H1 (cell line): Measurements from ENCODE around the gene CEBPA. TPM values are rescaled to one million over a fixed set of nuclear protein-coding genes. Genes with fewer than 3 reads are reported as not detected.

Source experiments
- CTCF ChIA-PET: fragments of 300-600 bp; sonication (Branson Sonifier 250); formaldehyde crosslinking; loops from one replicate; lab custom pipeline; 2021; ENCODE audit not compliant: partially characterized antibody; lab: Charles Lee
- POLR2A ChIA-PET: fragments of 300-600 bp; sonication (Branson Sonifier 250); formaldehyde crosslinking; loops from one replicate; lab custom pipeline; 2021; ENCODE audit warnings: inconsistent platforms; ENCODE audit not compliant: partially characterized antibody; lab: Charles Lee
- DNase-seq, 2 experiments: peaks; one replicate each; pipeline versions ENCODE4 v3.0.0 to v3.0.0-alpha.2; 2010 to 2022; ENCODE audit warnings: low spot score in 2 of 2, low read depth in 1 of 2, mixed read lengths in 1 of 2
- FAIRE-seq: peaks from 2 replicates; lab custom pipeline; 2011; peaks lifted over from hg19 to GRCh38; lab: Jason Lieb, UNC
- H2AFZ ChIP-seq: 2 replicates; pipeline ENCODE4 v1.8.1; 2012; ENCODE audit warnings: low read length, inconsistent platforms
- H2AK5ac ChIP-seq: 2 replicates; pipeline ENCODE4 v1.6.1; 2013; ENCODE audit warnings: low read depth, low read length
- H2BK120ac ChIP-seq: replicated peaks from 2 replicates; pipeline ENCODE3; 2013; ENCODE audit warnings: low read depth, low read length, inconsistent platforms
- H2BK12ac ChIP-seq: 2 replicates; pipeline ENCODE4 v1.6.1; 2013; ENCODE audit warnings: low read depth, low read length
- H2BK15ac ChIP-seq: 2 replicates; pipeline ENCODE4 v1.6.1; 2013; ENCODE audit warnings: low read length
- H2BK20ac ChIP-seq: 2 replicates; pipeline ENCODE4 v1.6.1; 2013; ENCODE audit warnings: low read length
- H2BK5ac ChIP-seq: 2 replicates; pipeline ENCODE4 v1.6.1; 2013; ENCODE audit warnings: low read depth, low read length
- H3K14ac ChIP-seq: 2 replicates; pipeline ENCODE4 v1.6.1; 2013; ENCODE audit warnings: inconsistent platforms; ENCODE audit not compliant: insufficient read length
- H3K18ac ChIP-seq: 2 replicates; pipeline ENCODE4 v1.6.1; 2013; ENCODE audit warnings: low read length; ENCODE audit errors: extremely low read depth
- H3K23ac ChIP-seq: 2 replicates; pipeline ENCODE4 v1.6.1; 2013; ENCODE audit warnings: inconsistent platforms; ENCODE audit not compliant: insufficient read length
- H3K23me2 ChIP-seq: 2 replicates; pipeline ENCODE4 v1.6.1; 2013; ENCODE audit warnings: low read depth, low read length
- H3K27ac ChIP-seq: 2 replicates; pipeline ENCODE4 v1.6.1; 2011; ENCODE audit warnings: low read depth, low read length, inconsistent platforms
- H3K27me3 ChIP-seq, 4 experiments: replicated peaks in 1 of 4; 1 replicate in 1 of 4; 2 replicates in 3 of 4; pipeline versions ENCODE4 v1.6.1 to v1.8.1; 2011 to 2013; ENCODE audit warnings: low read length in 3 of 4, mild to moderate bottlenecking in 3 of 4, inconsistent platforms in 2 of 4, mixed read lengths in 2 of 4, moderate library complexity in 1 of 4; ENCODE audit not compliant: control insufficient read depth in 3 of 4, insufficient read depth in 3 of 4; ENCODE audit errors: extremely low read depth in 1 of 4
- H3K36me3 ChIP-seq, 4 experiments: 2 replicates each; pipeline versions ENCODE4 v1.6.1 to v1.8.1; 2011 to 2013; ENCODE audit warnings: mild to moderate bottlenecking in 4 of 4, low read length in 3 of 4, moderate library complexity in 2 of 4, control low read depth in 1 of 4, inconsistent platforms in 1 of 4; ENCODE audit not compliant: insufficient read depth in 4 of 4, control insufficient read depth in 2 of 4
- H3K4ac ChIP-seq: replicated peaks from 2 replicates; pipeline ENCODE3; 2013; ENCODE audit warnings: low read length, low read depth, mixed read lengths, inconsistent platforms; ENCODE audit not compliant: insufficient read length
- H3K4me1 ChIP-seq, 4 experiments: replicated peaks in 1 of 4; 1 replicate in 1 of 4; 2 replicates in 3 of 4; pipeline versions ENCODE4 v1.6.1 to v1.8.1; 2011 to 2013; ENCODE audit warnings: low read length in 3 of 4, inconsistent platforms in 2 of 4, mixed read lengths in 1 of 4; ENCODE audit not compliant: insufficient read depth in 4 of 4, control insufficient read depth in 3 of 4
- H3K4me2 ChIP-seq, 2 experiments: 2 replicates each; pipeline versions ENCODE4 v1.6.1 to v1.8.1; 2011 to 2013; ENCODE audit warnings: low read depth in 2 of 2, low read length in 2 of 2, control low read depth in 1 of 2, inconsistent platforms in 1 of 2, mild to moderate bottlenecking in 1 of 2; ENCODE audit not compliant: insufficient read depth in 1 of 2
- H3K4me3 ChIP-seq, 4 experiments: fragments of 200-600, 300-600 bp in 1 of 4; sonication (generic), shearing (Covaris generic), sonication (Bioruptor Twin) in 1 of 4; 2 replicates each; pipeline versions ENCODE4 v1.5.1 to v1.8.1; 2011 to 2016; ENCODE audit warnings: low read length in 4 of 4, low read depth in 3 of 4, control low read depth in 2 of 4, inconsistent platforms in 2 of 4, mild to moderate bottlenecking in 2 of 4, mixed read lengths in 1 of 4, moderate library complexity in 1 of 4; ENCODE audit not compliant: insufficient read depth in 2 of 4; ENCODE audit errors: extremely low read depth in 1 of 4
- H3K56ac ChIP-seq: replicated peaks from 2 replicates; pipeline ENCODE3; 2013; ENCODE audit warnings: low read depth, mild to moderate bottlenecking, mixed read lengths, low read length, inconsistent platforms; ENCODE audit not compliant: insufficient read length
- H3K79me1 ChIP-seq: 2 replicates; pipeline ENCODE4 v1.6.1; 2013; ENCODE audit warnings: low read depth, low read length, control low read depth
- H3K79me2 ChIP-seq, 2 experiments: 2 replicates each; pipeline versions ENCODE4 v1.6.1 to v1.8.1; 2012 to 2013; ENCODE audit warnings: low read length in 2 of 2, mild to moderate bottlenecking in 2 of 2, inconsistent platforms in 1 of 2; ENCODE audit not compliant: insufficient read depth in 2 of 2, control insufficient read depth in 1 of 2
- H3K9ac ChIP-seq, 4 experiments: replicated peaks in 1 of 4; 1 replicate in 1 of 4; 2 replicates in 3 of 4; pipeline versions ENCODE4 v1.6.1 to v1.8.1; 2011 to 2013; ENCODE audit warnings: low read depth in 3 of 4, low read length in 3 of 4, control low read depth in 2 of 4, mild to moderate bottlenecking in 2 of 4, moderate library complexity in 2 of 4, inconsistent platforms in 1 of 4; ENCODE audit errors: extremely low read depth in 1 of 4
- H3K9me3 ChIP-seq, 2 experiments: 2 replicates each; pipeline versions ENCODE4 v1.6.1 to v1.8.1; 2012 to 2013; ENCODE audit warnings: mild to moderate bottlenecking in 2 of 2, moderate library complexity in 2 of 2, control low read depth in 1 of 2, inconsistent platforms in 1 of 2, low read depth in 1 of 2, low read length in 1 of 2, mixed read lengths in 1 of 2; ENCODE audit not compliant: insufficient read depth in 2 of 2
- H4K20me1 ChIP-seq, 2 experiments: replicated peaks in 1 of 2; 2 replicates each; pipeline versions ENCODE3 to v1.8.1; 2011 to 2013; ENCODE audit warnings: inconsistent platforms in 2 of 2, low read length in 2 of 2, mild to moderate bottlenecking in 1 of 2; ENCODE audit not compliant: insufficient read depth in 2 of 2, control insufficient read depth in 1 of 2
- H4K5ac ChIP-seq: 2 replicates; pipeline ENCODE4 v1.6.1; 2013; ENCODE audit warnings: low read length, low read depth, mixed read lengths, inconsistent platforms; ENCODE audit not compliant: insufficient read length
- H4K8ac ChIP-seq: 2 replicates; pipeline ENCODE4 v1.8.0; 2013; ENCODE audit warnings: mild to moderate bottlenecking, moderate library complexity, low read length, inconsistent platforms; ENCODE audit not compliant: insufficient read depth; ENCODE audit errors: extremely low read depth
- H4K91ac ChIP-seq: replicated peaks from 2 replicates; pipeline ENCODE3; 2013; ENCODE audit warnings: low read length, mixed read lengths, inconsistent platforms; ENCODE audit not compliant: insufficient read length
- CBX5 ChIP-seq: fragments of 300-800, 300-1000 bp; sonication (generic); IDR thresholded peaks from 2 replicates; pipeline ENCODE4 v1.7.1; 2016; ENCODE audit warnings: antibody characterized with exemption, low read length, low read depth
- CEBPB ChIP-seq: IDR thresholded peaks from 2 replicates; pipeline ENCODE4 v1.6.1; 2012; ENCODE audit warnings: low read depth, low read length
- EGR1 ChIP-seq: IDR thresholded peaks from 2 replicates; pipeline ENCODE4 v1.6.1; 2011; ENCODE audit warnings: low read depth, low read length, borderline replicate concordance
- HDAC6 ChIP-seq: IDR thresholded peaks from one replicate; pipeline ENCODE4 v1.7.1; 2012; ENCODE audit warnings: low read depth, mild to moderate bottlenecking, inconsistent platforms, low read length, moderate library complexity
- JUND ChIP-seq: IDR thresholded peaks from 2 replicates; pipeline ENCODE4 v1.6.1; 2011; ENCODE audit warnings: mild to moderate bottlenecking, improper control_type of control experiment, low read length
- POU5F1 ChIP-seq: IDR thresholded peaks from 2 replicates; pipeline ENCODE4 v1.6.1; 2011; ENCODE audit warnings: low read depth, mild to moderate bottlenecking, low read length, moderate library complexity
- SRF ChIP-seq: IDR thresholded peaks from 2 replicates; pipeline ENCODE4 v1.6.1; 2011; ENCODE audit warnings: mild to moderate bottlenecking, low read depth, low read length, moderate library complexity
- polyA plus RNA-seq, 7 experiments: library from polyadenylated mRNA; depleted of rRNA in 3 of 7; stranded (reverse) in 5 of 7; unstranded in 2 of 7; fragments of >200 nt in 5 of 7; fragments of 200-250 nt in 2 of 7; gene quantifications; 1 replicate in 5 of 7; 2 replicates in 1 of 7; 4 replicates in 1 of 7; pipeline versions ENCODE4 v1.2.1 to v1.2.3, GENCODE V29; 2011 to 2013; ENCODE audit warnings: missing spikeins in 2 of 7, mixed read lengths in 2 of 7
- total RNA-seq: library from RNA; stranded (reverse); fragmentation: NEBNext Ultra II Directional; extraction: Animal tissue kit (Norgen Biotek cat#: 25700); gene quantifications from 2 replicates; pipeline ENCODE4 v1.2.1, GENCODE V29; 2021

CEBPA gene
- total and polyA plus RNA-seq, 2 of the 8 experiments (the other 6 are each of a cell fraction or from before 2014, with no cell fraction given), result 2.0 to 2.7 TPM

DNA sequence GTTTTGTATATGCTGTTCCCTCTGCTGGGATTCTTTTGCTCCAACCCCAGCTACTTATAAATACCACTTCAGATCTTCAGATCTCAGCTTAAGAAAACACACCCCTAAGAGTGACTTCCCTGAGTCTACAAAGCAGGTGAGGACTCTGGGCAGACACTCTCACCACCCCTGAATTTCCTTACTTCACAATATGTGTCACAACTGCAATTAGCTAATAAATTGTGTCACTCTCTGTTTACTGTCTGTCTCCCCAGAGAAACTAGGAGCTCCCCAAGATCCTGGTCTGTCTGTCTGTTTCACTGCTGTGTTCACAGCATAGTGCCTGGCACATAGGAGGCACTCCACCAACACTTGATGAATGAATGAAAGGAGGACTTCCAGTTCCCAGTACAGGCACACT lies 14.4 kb downstream of the CEBPA start:
- H3K79me1 ChIP-seq, result no peaks in the 10 kb centered on the region
- CTCF ChIA-PET, result interaction anchor here (1.1 to 1.9 kb wide), 5 partner anchors 11 to 109 kb away, joined by 3 to 5 read pairs (median 4); no protein-coding TSS in a partner anchor

More for the DNA sequence above, 14.4 kb downstream of the CEBPA start:
- Histone ChIP-seq H4K20me1 (no peaks in the 10 kb centered on the region), H3K27ac (no peak overlapping the region), H2AK5ac (no peak overlapping the region), H3K14ac (no peak overlapping the region), H2BK5ac (no peak overlapping the region), H3K4me2 (no peak overlapping the region), H3K36me3 (no peaks in the 10 kb centered on the region; a peak in 1 of 8 replicates), H2AFZ (no peak overlapping the region), H3K18ac (no peak overlapping the region), H3K27me3 (no peaks in the 10 kb centered on the region), H3K79me2 (no peaks in the 10 kb centered on the region), H3K23me2 (0 out of 2 replicates have a peak, but pooled peaks cover 3% of the 10 kb centered on the region), H2BK20ac (no peak overlapping the region), H2BK12ac (no peak overlapping the region), H3K56ac (no peak overlapping the region), H4K5ac (no peak overlapping the region), H3K4me3 (no peak overlapping the region), H2BK120ac (no peak overlapping the region), H2BK15ac (no peak overlapping the region), H4K8ac (no peak overlapping the region), H3K9ac (no peak overlapping the region), H4K91ac (no peak overlapping the region), H3K4ac (no peak overlapping the region), H3K4me1 (peaks cover 0 to 11% (median 2%) of the 10 kb centered on the region in 4 experiments; a peak in 5 of 7 replicates), H3K23ac (no peak overlapping the region), H3K9me3 (peaks cover 0 to 5% of the 10 kb centered on the region in 2 experiments; a peak in 1 of 4 replicates)
- DNase-seq (no peak), FAIRE-seq (no peak)
- no peak for TF ChIP-seq HDAC6
- no peak for TF ChIP-seq JUND
- TF ChIP-seq CEBPB, result no peak
- TF ChIP-seq POU5F1, result no peak
- TF ChIP-seq SRF, result no peak
- TF ChIP-seq CBX5, result no peak
- no peak for TF ChIP-seq EGR1
- POLR2A ChIA-PET, result interaction anchor here (4.7 kb wide), 1 partner anchor 12 kb away, joined by 16 read pairs; no protein-coding TSS in a partner anchor
